NCI-H187 treated with DMSO at 0.1 percent for 48 hours (cell line): ENCODE data around the gene TWNK.

Experiments used
- DNase-seq: peaks from one replicate; lab custom pipeline; 2025; lab: John Stamatoyannopoulos, UW

The TWNK gene

DNA sequence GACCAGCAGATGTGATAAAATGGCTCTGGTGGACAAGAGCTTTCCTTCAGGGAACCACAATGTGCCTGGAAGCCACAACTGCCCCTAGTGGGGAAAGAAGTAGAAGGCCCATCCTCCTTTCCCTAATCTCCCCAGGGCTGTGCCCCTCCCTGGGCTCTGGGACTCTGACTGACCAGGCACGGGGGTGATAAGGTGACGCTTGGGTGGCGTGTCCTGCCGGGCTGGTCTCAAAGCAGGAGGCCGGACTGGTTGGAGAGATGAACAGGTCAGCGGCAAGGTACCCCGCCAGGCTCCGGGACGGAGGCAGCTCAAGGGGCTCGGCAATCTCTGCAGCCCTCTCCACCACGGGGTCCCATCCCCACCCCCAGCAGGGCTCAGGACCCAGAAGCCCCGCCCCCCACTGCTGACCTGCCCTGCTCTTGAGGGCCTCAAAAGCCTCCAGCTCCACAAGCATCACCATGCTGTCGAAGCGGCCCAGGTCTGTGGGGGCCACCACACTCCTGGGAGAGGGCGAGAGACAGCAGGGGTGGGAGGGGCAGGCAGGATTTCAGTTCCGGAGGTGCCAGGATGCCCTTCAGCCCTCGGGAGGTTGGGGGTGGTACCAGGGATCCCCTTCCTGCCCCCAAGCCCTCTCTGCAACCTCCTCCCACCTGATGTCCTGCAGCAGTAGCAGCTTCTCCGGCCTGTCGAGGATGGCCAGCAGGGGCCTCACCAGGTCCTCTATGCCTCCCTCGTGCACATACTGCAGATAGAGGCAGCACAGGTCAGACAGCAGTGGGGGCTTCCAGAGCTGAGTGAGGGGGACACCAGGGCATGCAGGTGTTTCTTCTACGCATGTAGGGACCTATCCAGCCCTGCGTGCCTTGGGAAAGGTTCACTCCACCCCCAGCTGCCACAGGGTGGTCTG lies 24.4 kb downstream of the TWNK start:
- DNase-seq: no peak

DNA sequence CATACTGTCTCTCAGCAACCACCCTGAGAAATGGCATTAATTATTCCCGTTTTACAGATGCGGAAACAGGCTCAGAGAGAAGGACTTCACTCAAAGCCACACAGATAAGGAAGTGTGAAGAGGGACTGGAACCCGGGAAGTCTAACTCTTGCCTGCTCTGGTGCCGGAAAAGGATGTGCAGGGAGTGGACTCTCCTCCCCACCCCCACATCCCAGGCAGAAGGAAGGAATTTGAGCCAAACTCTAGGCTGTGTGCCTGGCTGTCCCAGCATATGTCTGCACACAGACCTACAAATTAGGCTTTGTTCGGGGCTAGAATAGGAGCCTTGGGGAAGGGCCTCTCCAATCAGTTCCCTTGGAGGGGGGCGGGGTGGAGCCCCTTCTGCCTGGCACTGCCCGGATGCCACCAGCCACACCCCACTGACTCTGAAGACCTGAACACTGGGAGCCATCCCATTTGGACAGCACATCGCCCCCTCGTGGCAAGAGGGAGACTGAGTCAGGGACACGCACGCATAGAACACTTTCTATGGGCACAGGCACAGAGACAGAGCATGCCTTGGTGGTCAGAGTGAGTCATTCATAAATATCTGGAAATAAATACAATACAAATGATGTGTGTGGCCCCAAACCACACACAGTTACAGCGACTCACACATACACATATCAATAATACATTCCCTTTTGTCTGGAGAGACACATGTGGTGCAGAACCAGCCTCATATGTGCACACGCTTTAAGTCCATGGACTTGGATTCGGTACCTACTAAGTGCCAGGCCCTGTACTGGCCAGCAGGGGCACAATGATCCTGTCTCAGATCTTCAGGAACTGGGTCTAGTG lies 25.4 kb downstream of the TWNK start:
- peak; percentile 34 for DNase-seq

DNA sequence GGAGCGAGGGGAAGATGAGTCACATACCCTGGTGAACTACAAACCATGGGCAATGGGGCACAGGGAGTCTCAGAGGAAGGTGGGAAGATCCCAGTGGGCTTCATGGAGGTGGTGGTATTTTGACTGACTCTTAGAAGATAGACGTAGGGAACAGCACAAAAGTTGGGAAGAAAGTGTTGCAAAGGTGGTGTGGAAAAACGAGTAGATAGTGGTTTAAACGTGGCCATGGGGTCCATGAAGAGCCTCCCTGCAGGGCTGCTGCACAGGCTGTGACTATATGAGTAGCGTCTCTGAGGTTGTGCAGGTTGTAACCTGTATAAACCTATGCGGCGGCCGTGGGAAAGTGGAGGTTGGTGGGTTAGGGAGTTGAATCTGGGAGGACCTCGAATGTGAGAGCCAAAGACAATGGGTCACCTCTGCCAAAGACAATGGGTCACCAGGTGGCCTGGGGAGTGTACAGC lies 26.1 kb downstream of the TWNK start:
- DNase-seq: no peak

DNA sequence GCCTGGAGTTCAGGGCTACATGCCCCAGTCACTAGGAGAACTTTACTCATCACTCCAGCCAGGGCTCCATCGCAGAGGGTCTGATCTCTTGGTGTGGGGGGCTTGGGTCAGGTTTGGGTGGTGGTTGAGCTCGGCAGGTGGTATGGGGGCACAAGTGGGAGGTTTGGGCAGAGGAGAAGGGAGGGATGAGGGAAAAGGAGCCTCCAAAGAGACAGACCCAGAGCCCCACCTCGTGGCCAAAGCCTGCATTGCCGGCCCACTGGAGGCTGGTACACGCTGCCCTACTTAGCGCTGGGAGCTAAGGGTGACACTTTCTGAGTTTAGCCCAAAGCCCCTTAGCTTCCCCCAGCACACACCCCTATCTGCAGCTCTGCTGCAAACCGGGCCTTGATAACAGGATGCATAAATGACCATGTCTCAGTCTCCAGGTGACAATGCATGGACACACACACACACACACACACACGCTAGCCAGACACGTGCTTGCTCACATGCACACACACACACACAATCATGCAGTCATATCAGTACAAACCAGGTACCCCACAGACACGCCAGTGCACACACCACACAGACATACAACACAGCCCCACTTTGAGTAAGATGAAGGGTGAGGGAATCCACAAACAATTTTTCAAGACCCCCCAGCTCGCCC lies 27.0 kb downstream of the TWNK start:
- DNase-seq: no peak

DNA sequence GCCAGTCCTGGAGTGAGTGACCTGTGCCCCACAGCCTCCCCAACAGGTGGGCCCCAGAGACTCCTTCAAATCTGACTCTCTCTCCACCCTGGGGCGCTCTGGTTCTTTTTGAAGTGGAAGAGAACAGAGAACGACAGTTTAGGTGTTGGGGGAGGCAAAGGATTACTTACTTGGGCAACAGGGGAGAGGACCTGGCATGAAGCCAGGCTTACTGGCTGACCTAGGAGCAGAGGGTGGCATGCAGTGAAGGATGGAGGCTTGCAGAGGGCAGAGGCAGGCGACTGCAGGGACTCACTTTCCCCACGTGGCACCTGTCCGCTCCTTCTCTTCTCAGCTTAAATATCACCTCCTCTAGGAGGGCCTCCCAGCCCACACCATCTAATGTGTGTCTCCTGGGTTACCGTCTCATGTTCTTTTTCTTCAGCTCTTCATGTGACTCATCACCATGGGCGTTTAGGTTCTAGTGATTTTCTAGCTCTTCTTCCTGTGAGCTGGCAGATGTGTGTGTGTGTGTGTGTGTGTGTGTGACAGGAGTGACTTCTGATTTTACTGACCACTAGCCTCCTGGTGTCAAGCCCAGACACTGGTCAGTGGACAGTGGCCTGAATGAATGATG lies 27.7 kb downstream of the TWNK start:
- DNase-seq: no peak

DNA sequence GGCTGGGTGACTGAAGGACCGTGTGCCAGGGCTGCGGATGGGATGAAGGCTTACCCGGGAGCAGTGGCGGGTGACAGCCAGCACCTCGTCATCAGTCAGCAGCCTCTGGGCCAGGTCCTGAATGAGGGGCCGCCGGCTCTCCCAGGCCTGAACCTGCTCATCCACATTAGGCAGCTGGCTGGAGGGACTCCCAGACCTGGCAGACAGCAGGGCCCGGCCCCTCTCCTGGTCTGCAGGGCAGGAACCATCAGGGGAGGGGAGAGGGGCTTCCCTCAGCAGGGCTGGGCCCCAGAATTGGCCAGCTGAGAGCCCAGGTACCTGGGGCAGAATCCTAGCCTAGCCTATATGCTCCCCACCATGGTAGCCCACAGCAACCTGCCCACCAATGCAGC lies 28.2 kb downstream of the TWNK start:
- no peak for DNase-seq

DNA sequence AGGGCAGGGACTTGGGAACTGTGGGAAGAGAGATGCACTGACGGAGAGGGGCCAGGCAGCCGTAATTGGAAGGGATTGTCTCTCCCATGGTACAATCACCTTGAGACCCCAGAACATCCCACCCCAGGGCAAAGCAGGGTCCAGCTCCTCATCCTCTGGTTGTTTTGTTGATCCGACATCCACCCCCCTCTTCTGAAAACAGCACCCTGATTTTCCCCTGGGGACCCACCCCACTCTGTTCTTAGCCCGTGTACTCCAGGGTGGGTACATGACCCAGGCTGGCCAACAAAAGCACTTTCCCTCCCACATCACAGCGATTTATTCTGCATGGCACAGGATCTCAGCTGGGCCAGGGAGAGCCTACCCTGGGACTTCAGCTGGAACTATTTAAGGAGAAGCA lies 29.5 kb downstream of the TWNK start:
- DNase-seq: no peak

DNA sequence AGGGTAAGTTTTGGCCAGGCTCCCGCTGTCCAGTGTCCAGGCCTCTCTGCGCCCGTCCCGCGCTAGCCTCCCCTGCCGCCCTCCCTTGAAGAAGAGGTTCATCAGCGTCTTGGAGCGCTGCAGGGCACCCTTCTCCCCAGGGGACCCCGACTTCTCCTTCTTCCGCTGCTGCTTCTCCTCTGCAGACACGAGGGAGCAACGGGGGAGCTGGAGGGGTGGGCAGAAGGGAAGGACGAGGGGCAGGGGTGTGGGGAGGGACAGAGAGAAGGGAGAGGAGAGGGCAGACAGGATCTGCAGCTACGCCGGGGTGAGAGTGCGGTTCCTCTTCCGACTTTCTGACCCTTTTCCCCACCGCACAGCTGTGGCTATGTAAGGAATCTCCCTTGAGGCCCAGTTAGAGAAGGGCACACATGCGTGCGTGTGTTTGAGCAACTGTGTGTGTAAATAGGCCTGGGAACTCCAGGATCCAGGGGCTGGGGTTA lies 30.8 kb downstream of the TWNK start:
- DNase-seq: no peak

DNA sequence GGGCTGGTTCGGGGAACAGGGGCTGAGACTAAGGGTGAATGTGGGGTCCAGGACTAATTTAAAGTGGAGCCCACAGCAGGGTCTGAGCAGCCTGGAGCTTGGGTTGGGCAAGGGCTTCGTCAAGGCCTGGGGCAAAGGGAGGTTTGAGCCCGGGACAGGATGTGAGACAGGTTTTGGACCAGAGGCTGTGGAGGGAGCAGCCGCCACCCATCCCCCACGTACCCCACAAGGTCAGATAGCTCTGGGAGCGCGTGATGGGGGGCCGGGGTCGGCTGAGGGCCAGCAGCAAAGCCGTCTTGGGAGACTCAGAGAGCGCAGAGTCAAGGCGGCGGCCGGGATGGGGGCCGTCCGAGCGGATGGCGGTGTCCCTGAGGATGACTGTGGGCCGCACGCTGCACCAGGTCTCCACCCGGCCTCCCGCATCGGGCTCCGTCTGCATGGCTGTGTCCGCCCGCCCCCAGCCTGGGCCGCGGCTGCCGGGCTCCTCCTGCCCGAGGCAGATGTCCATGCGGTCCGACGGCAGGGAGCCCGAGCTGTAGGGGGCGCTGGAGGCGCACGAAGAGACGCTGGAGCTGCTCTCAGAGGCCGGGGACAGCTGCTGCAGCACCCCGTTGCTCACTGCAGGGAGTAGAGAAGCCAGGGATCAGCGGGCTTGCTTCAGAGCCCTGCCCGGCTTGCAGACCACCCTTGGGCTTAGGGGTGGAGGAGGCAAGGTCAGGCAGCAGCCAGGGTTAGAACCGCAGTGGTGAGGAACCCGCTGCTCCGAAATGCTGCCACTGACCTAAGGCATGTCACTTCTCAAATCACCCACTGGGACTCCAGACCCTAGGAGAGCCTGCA lies 31.5 kb downstream of the TWNK start:
- no peak for DNase-seq

DNA sequence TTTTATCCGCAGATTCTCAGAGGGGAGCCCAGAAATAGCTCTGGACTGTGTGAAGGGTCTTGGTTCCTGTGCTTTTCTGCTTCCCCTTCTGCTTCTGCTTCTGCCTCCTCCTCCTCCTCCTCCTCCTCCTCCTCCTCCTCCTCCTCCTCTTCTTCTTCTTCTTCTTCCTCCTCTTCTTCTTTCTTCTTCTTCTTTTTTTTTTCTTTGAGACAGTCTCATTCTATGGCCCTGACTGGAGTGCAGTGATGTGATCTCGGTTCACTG lies 32.0 kb downstream of the TWNK start:
- DNase-seq: no peak

DNA sequence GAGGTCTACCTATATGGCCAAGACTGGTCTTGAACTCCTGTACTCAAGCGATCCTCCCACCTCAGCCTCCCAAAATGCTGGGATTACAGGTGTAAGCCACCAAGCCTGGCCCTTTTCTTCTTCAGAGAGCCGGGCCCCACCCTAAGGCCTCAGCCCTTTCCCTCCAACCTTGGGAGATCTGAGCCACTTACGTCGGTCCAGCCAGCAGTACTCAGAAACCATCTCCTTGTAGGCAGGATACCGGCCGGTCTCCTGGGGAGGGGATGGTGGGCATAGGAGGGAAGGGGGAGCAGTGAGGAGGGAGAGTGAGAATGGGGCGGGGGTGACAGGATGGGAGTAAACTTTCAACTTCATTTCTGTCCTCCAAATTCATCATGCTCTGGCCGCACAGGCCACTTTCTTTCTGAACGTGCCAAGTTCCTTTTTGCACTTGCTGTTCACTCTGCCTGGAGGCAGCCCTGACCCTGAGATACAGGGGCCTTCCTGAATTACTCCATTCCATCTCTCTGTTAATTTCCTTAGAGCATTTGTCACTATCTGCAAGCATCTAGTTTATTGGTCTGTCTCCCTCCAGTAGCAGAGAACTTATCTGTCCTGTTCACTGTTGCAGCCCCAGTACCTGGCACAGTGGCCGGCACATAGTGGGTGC lies 33.2 kb downstream of the TWNK start:
- DNase-seq: no peak

DNA sequence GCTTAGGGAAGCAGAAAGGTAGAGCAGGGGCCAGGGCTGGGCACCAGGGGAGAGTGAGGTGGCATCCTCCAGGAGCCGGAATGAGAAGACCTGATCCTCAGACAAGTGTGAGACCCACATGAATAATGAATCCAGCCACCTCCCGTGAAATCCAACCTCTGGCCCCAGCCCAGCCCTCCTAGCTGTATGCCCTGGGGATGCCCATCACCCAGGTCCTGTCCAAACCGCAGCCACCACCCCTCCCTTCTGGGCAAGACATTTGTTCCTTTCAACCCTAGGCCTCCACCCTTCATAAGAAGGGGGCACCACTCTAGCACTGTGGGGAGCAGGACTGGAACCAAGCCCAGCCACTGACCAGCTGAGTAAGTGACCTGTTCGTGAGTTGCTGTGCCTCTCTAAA lies 33.9 kb downstream of the TWNK start:
- no peak for DNase-seq

DNA sequence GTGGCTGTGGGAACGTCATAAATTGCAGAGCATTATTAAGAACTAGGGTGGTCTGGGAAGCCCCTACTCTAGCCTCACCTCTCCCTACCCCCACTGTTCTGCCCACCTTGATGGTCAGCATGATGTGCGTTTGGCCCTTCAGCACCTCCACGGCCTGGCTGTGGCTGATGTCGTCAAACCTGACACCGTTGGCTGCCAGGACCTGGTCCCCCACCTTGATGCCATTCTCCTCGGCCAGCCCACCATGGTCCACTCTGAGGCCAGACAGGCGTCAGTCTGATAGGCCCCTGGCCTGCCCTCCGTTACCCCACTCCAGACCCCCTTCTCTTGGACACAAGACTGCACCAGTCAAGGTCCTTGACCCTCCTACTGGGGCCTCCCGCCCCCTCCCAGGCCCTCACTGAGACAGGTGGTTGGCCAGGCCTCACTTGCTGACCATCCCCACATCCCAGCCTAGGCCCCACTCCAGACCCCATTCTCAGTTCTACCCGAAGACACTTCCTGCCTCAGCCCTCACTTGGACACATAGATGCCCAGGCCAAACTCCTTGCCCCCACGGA lies 34.4 kb downstream of the TWNK start:
- DNase-seq: no peak

DNA sequence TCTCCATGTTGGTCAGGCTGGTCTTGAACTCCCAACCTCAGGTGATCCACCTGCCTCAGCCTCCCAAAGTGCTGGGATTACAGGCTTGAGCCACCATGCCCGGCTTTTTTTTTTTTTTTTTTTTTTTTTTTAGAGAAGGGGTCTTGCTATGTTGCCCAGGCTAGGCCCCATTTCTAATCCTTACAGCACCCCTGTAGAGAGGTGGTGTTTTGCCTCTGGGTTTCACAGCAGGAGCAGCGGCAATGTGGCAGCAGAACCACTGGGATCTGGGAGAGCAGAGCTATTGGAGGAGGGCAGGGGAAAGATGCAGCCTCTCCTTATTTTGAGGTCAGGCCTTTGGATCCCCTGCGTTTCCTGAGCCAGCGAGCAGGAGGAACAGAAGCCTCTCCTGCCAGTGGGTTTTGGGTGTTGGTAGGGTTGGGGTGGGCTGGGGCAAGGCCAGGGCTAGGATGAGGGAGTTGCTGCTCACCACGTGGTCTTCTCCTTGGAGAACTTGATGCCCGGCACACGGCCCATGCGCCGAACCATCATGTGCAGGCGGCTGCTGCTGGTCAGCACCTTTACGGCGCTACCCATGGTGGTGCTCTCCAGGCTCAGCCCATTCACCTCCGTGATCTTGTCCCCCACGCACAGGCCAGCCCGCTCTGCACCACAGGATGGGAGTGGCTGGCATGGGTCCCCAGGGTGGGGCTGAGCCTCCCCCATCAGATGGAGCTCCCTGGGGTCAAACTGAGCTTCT lies 35.8 kb downstream of the TWNK start:
- DNase-seq: no peak

DNA sequence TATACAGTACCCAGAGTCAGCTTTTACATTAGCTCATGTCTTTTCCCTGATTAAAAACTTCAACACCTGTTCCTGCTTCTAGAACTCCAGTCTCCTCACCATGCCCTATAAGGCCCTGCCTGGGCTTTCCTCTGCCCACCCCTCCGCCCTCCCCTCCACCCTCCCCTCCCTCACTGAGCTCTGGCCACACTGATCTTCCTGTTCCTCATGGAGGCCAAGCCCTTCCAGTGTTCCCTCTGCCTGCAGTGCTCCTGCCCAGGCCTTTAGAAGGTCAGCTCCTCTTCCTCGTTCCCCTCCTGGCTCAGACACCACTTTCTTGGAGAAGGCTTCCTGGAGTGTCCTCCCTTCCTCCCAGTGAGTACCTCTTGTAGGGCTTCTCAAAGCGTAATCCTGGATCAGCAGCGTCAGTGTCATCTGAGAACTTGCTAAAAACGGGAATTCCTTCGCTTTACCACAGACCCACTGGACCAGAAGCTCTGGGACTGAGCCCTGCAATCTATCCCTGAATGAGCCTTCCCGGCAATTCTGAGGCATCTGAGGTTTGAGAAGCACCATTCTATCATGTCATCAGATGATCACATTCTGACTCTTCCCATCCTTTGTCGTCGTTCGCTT lies 39.9 kb downstream of the TWNK start:
- DNase-seq: no peak

DNA sequence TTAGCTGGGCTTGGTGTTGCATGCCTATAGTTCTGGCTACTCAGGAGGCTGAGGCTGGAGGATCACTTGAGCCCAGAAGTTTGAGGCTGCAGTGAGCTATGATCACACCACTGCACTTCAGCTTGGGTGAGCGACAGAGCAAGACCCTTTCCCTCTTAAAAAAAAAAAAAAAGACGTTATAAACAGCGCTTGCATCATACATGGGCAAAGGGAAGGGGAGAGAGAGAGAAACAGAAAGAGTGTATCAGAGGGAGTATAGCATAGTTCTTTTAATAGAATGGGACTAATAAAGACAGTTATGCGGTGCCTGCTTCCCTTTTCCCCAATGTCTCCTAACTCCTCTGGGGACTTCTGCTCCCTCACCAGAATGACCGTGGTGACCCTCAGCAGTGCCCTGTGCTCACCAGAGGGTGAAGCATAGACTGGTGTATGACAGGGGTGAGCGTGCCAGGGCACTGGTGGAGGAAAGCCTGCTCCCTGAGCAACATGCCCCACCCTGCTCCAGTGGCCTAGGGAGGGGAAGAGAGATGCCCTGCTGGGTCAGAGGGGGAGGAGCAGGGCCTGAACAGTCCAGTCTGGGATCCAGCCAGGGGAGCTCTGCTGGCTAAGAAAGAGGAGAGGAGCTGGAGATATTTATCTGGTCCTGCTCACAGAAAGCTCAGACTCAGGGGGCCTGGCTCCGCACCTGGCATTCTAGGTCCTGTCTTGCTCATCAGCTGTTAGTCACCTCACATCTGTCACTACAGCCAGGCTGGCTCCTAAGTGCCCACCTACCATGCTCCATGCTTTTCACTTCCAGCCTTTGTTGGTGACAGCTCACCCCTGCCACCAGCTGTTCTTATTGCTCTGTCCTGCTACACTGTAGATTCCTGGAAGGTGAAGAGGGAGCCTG lies 41.3 kb downstream of the TWNK start:
- no peak for DNase-seq

DNA sequence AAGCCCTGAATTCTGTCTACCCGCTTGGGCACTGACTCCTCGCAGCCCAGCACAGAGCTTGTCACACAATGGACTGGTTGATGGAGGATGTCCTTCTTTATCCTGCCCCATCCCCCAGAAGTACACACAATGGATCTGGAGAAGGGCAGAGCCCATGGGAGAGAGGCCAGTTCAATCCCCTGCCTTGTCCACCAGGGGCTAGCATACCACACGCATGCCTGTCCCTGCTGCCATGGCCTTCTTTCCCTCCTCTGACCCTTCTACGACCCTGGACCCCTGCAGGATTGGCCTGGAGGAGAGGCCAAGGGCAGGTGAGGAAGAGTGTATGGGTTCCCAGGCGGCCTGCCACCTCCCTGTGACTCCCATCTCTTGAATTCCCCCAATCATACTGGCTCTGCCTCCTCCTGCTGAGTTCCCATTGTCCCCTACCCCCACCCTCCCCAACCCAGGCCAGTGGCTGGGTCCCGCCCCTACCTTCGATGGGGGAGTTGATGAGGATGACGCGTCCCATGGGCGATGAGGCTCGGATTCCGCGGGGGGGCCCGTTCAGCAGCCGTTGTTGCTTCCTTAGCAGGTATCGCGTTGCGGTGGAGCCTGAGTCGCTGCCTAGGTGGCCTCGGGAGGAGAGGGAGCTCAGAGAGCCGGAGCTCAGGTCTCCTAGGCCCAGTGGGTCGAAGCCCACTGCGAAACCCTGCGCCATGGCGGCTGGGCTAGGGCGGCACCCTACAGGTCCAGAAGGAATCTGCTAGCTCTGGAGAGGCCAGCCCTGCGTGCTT lies 42.4 kb downstream of the TWNK start:
- no peak for DNase-seq
